K562 (cell line): ENCODE measurements around the gene CTDSPL2. TPM values are rescaled to one million over a fixed set of nuclear protein-coding genes. Genes with fewer than 3 reads are reported as not detected.
"Not testable (repeated sequence)": the region's sequence is repeated elsewhere in the genome, so short reads cannot be mapped to it uniquely, and the experiment has no call there.

ENCODE experiments used
- ATAC-seq: fragments of 200-7000 bp; cut with Tn5 transposase; 3 replicates; pipeline ENCODE4 v1.9.1; 2020; ENCODE audit warnings: moderate library complexity
- BruUV-seq: library from RNA; stranded (reverse); fragments of 400-500 nt; replicated peaks from 2 replicates; lab custom pipeline; 2021; lab: Mats Ljungman, UMichigan
- CTCF ChIA-PET: fragments of 300-600 bp; formaldehyde crosslinking; extraction: SDS; loops from one replicate; lab custom pipeline; 2021; ENCODE audit warnings: low intra/inter-chr PET ratio; lab: Yijun Ruan, JAX
- POLR2A ChIA-PET: fragments of 300-600, 350-650 bp; sonication (Branson Sonifier 250); formaldehyde crosslinking; extraction: SDS; loops from one replicate; lab custom pipeline; 2021; ENCODE audit warnings: antibody characterized with exemption, inconsistent platforms; lab: Yijun Ruan, JAX
- DNase-seq, 4 experiments: peaks; one replicate each; pipeline versions ENCODE4 v3.0.0 to v3.0.0-alpha.2; 2011 to 2018; ENCODE audit warnings: low spot score in 3 of 4, mixed read lengths in 3 of 4; ENCODE audit errors: extremely low read depth in 1 of 4
- FAIRE-seq: peaks from 2 replicates; lab custom pipeline; 2011; peaks lifted over from hg19 to GRCh38; lab: Jason Lieb, UNC
- H2AFZ ChIP-seq: 2 replicates; pipeline ENCODE4 v1.6.0; 2011; ENCODE audit warnings: low read depth, low read length, control low read depth, inconsistent platforms
- H3K27ac ChIP-seq: fragments of 200-600 bp; 3 replicates; pipeline ENCODE4 v1.8.0; 2011; ENCODE audit warnings: low read depth, mild to moderate bottlenecking, control low read depth, inconsistent platforms, low read length, moderate library complexity, mixed read lengths; ENCODE audit errors: extremely low read depth
- H3K27me3 ChIP-seq, 2 experiments: fragments of 300-600 bp in 1 of 2; 2 replicates in 1 of 2; 3 replicates in 1 of 2; pipeline versions ENCODE4 v1.6.0 to v1.8.0; 2011; ENCODE audit warnings: inconsistent platforms in 2 of 2, low read length in 2 of 2, mild to moderate bottlenecking in 1 of 2, mixed read lengths in 1 of 2, moderate library complexity in 1 of 2; ENCODE audit not compliant: control insufficient read depth in 2 of 2, insufficient read depth in 2 of 2
- H3K36me3 ChIP-seq: fragments of 300-600 bp; 3 replicates; pipeline ENCODE4 v1.8.0; 2011; ENCODE audit warnings: mild to moderate bottlenecking, low read length, inconsistent platforms; ENCODE audit not compliant: control insufficient read depth, insufficient read depth
- H3K4me1 ChIP-seq, 2 experiments: fragments of 200-600 bp in 1 of 2; replicated peaks in 1 of 2; 2 replicates in 1 of 2; 3 replicates in 1 of 2; pipeline versions ENCODE4 v1.5.1 to v1.8.0; 2011; ENCODE audit warnings: inconsistent platforms in 2 of 2, low read length in 2 of 2, mild to moderate bottlenecking in 1 of 2, mixed read lengths in 1 of 2, moderate library complexity in 1 of 2; ENCODE audit not compliant: control insufficient read depth in 2 of 2, insufficient read depth in 2 of 2
- H3K4me2 ChIP-seq: 2 replicates; pipeline ENCODE4 v1.6.1; 2011; ENCODE audit warnings: low read length, control low read depth, inconsistent platforms, mixed read lengths; ENCODE audit not compliant: insufficient read depth
- H3K4me3 ChIP-seq: fragments of 200-600 bp; sonication (generic), shearing (Covaris generic); 2 replicates; pipeline ENCODE4 v1.5.1; 2016; ENCODE audit warnings: control low read depth, inconsistent platforms
- H3K79me2 ChIP-seq: fragments of 200-600 bp; 3 replicates; pipeline ENCODE4 v1.8.0; 2011; ENCODE audit warnings: low read length, inconsistent platforms; ENCODE audit not compliant: control insufficient read depth, insufficient read depth
- H3K9ac ChIP-seq, 2 experiments: 2 replicates each; pipeline versions ENCODE4 v1.6.0 to v1.6.1; 2011; ENCODE audit warnings: low read depth in 2 of 2, low read length in 2 of 2, control low read depth in 1 of 2, inconsistent platforms in 1 of 2, mild to moderate bottlenecking in 1 of 2, mixed read lengths in 1 of 2; ENCODE audit not compliant: insufficient read depth in 1 of 2
- H3K9me1 ChIP-seq: one replicate; pipeline ENCODE4 v1.6.0; 2011; ENCODE audit warnings: inconsistent platforms, mild to moderate bottlenecking, low read length, moderate library complexity; ENCODE audit not compliant: control insufficient read depth, insufficient read depth
- H3K9me3 ChIP-seq: replicated peaks from 2 replicates; pipeline ENCODE4 v1.5.1; 2011; ENCODE audit warnings: low read depth, low read length, inconsistent platforms; ENCODE audit not compliant: control insufficient read depth, insufficient read depth
- H4K20me1 ChIP-seq: replicated peaks from 2 replicates; pipeline ENCODE4 v1.6.1; 2011; ENCODE audit warnings: low read length, inconsistent platforms, mixed read lengths; ENCODE audit not compliant: control insufficient read depth, insufficient read depth
- CEBPB ChIP-seq: fragments of 450-650 bp; IDR thresholded peaks from 2 replicates; pipeline ENCODE4 v1.6.1; 2016; ENCODE audit warnings: missing genetic modification characterization, missing compliant biosample characterization
- EGR1 ChIP-seq: fragments of 450-650 bp; conservative IDR thresholded peaks from 2 replicates; pipeline ENCODE4 v1.6.1; 2017; ENCODE audit warnings: mild to moderate bottlenecking
- SUPT5H ChIP-seq: fragments of 450-650 bp; IDR thresholded peaks from 2 replicates; pipeline ENCODE4 v1.6.1; 2016
- ZNF384 ChIP-seq: IDR thresholded peaks from 2 replicates; pipeline ENCODE4 v1.6.1; 2012; ENCODE audit warnings: low read depth, low read length, improper control_type of control experiment
- WGBS: fragments of 100-300 bp; shearing (Covaris generic); methylation state at CpG from one replicate; pipeline ENCODE4 v1.1.6; 2016; ENCODE audit warnings: low coverage, mixed read lengths; ENCODE audit not compliant: insufficient coverage; ENCODE audit errors: missing lambda C conversion rate; 5-methylcytosine and 5-hydroxymethylcytosine counted together
- in situ Hi-C: fragments of 300-500 bp; cut with MboI; formaldehyde crosslinking; loops from 4 replicates; pipeline ENCODE4 v1.15.0; 2018; ENCODE audit warnings: inconsistent platforms, mixed read lengths
- intact Hi-C: fragments of 100-400 bp; cut with micrococcal nuclease; formaldehyde crosslinking; loops from 2 replicates; pipeline ENCODE4 v1.14.2; 2022
- polyA plus RNA-seq, 8 experiments: library from polyadenylated mRNA; depleted of rRNA in 4 of 8; stranded (reverse) in 5 of 8; unstranded in 3 of 8; fragments of >200 nt; fragmentation: Nextera tagmentation in 2 of 8; fragmentation: Illumina TruSeq in 1 of 8; extraction: Ambion mirVana in 2 of 8; extraction: Trizol in 1 of 8; gene quantifications; 2 replicates each; pipeline versions ENCODE4 v1.2.1 to v1.2.3, GENCODE V29; 2011 to 2014; ENCODE audit warnings: inconsistent platforms in 1 of 8, missing spikeins in 1 of 8
- total RNA-seq, 7 experiments: library from RNA; depleted of rRNA in 6 of 7; stranded (reverse); fragments of >200 nt in 6 of 7; fragmentation: Illumina TruSeq in 2 of 7; extraction: Trizol in 2 of 7; gene quantifications; 2 replicates each; pipeline versions ENCODE4 v1.2.1 to v1.2.3, GENCODE V29; 2011 to 2021; ENCODE audit warnings: low replicate concordance in 1 of 7

Gene CTDSPL2
- total and polyA plus RNA-seq, 9 of the 15 experiments (the other 6 are each of a cell fraction or from before 2014, with no cell fraction given): 16.8 to 79.0 (median 53.1) TPM

GRCh38 chr15:44544745-44545144, 117.3 kb downstream of the CTDSPL2 start:
- Histone ChIP-seq H3K79me2 (peaks cover 95% of the 10 kb centered on the region), H3K4me1 (peaks cover 4 to 23% of the 10 kb centered on the region in 2 experiments; a peak in 3 of 5 replicates), H4K20me1 (peaks cover 10% of the 10 kb centered on the region; the same call in 1 of the 2 replicates), H3K36me3 (peaks cover 72% of the 10 kb centered on the region)
- H3K9me1 ChIP-seq, H2AFZ ChIP-seq, H3K27me3 ChIP-seq, H3K27ac ChIP-seq, FAIRE-seq, CTCF ChIA-PET, H3K9ac ChIP-seq, intact Hi-C loops, H3K9me3 ChIP-seq, H3K4me3 ChIP-seq, DNase-seq, ATAC-seq, BruUV-seq, H3K4me2 ChIP-seq, in situ Hi-C loops: not testable (repeated sequence)
- peak; percentile 78 for TF ChIP-seq CEBPB (tag)
- TF ChIP-seq ZNF384: 0 out of 2 replicates have a peak, but pooled peaks have one; percentile 23
- 0 out of 2 replicates have a peak, but pooled peaks have one; percentile 33 for TF ChIP-seq SUPT5H
- peak; percentile 31 for TF ChIP-seq EGR1
- POLR2A ChIA-PET: interaction anchor here (1.0 kb wide), 1 partner anchor 9 kb away, joined by 4 read pairs; no protein-coding TSS in a partner anchor
- 60% methylated on average over 5 of the region's 5 CpGs for WGBS
